Measurements from ENCODE around the gene LRRK2. TPM values are rescaled to one million over a fixed set of nuclear protein-coding genes. Genes with fewer than 3 reads are reported as not detected.

The LRRK2 gene
- total and polyA plus RNA-seq, 2 experiments from 2014 or later, result 0.24 TPM; not detected in 1

DNA sequence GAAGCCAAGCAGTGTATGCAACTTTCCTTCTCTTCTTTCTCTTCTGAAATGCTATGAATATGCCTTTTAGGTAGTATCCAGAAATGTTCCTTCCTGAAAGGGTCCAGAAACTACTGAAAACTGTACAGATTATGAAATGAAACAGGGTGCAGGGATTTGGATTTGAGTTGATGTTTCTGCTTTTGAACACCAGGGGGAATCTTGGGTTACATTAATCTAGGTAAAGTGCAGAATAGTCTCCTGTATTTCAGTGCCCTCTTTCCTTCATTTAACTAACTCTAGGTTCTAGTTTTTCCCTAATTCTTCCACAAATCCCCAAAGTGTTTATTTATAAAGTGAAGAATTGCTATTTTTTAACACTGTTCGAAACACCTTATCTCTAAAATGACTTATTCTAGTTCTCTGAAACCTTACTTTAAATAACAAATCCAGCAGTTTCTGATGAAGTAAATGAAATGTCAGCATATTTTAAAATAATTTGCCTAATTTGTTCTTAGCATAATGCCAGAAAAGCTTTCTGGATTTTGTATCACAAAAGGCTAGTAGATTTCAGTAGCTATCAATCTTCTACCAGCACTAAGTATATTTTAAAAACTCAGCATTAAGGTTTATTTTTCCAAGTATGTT, 111.9 kb downstream of the LRRK2 start:
- ATAC-seq, result peak; percentile 54
- H3K4me1 Mint-ChIP-seq, result no peaks in the 10 kb centered on the region
- no peaks in the 10 kb centered on the region for H3K36me3 ChIP-seq (ENCODE audit: insufficient read depth)
- H3K4me3 Mint-ChIP-seq, result no peak overlapping the region
- H3K4me3 ChIP-seq, result no peak overlapping the region
- H3K9me3 Mint-ChIP-seq, result no peaks in the 10 kb centered on the region
- H3K27ac Mint-ChIP-seq, result no peak overlapping the region
- no peaks in the 10 kb centered on the region for H3K9me2 ChIP-seq (ENCODE audit: insufficient read depth)
- H2AFZ ChIP-seq, result peak overlapping the region; percentile 29; the same call in 1 of the 2 replicates
- peak; percentile 43 for DNase-seq (ENCODE audit: low spot score)
- H3K4me1 ChIP-seq (ENCODE audit: insufficient read depth), result no peaks in the 10 kb centered on the region
- no peak overlapping the region for H3K27ac ChIP-seq (ENCODE audit: low read depth)
- H4K20me1 ChIP-seq (replicated peaks; ENCODE audit: insufficient read depth), result no peaks in the 10 kb centered on the region
- peaks cover 2% of the 10 kb centered on the region for H3K27me3 Mint-ChIP-seq (ENCODE audit: insufficient read depth, low read depth, poor library complexity)
- TF ChIP-seq, protein P1, sequence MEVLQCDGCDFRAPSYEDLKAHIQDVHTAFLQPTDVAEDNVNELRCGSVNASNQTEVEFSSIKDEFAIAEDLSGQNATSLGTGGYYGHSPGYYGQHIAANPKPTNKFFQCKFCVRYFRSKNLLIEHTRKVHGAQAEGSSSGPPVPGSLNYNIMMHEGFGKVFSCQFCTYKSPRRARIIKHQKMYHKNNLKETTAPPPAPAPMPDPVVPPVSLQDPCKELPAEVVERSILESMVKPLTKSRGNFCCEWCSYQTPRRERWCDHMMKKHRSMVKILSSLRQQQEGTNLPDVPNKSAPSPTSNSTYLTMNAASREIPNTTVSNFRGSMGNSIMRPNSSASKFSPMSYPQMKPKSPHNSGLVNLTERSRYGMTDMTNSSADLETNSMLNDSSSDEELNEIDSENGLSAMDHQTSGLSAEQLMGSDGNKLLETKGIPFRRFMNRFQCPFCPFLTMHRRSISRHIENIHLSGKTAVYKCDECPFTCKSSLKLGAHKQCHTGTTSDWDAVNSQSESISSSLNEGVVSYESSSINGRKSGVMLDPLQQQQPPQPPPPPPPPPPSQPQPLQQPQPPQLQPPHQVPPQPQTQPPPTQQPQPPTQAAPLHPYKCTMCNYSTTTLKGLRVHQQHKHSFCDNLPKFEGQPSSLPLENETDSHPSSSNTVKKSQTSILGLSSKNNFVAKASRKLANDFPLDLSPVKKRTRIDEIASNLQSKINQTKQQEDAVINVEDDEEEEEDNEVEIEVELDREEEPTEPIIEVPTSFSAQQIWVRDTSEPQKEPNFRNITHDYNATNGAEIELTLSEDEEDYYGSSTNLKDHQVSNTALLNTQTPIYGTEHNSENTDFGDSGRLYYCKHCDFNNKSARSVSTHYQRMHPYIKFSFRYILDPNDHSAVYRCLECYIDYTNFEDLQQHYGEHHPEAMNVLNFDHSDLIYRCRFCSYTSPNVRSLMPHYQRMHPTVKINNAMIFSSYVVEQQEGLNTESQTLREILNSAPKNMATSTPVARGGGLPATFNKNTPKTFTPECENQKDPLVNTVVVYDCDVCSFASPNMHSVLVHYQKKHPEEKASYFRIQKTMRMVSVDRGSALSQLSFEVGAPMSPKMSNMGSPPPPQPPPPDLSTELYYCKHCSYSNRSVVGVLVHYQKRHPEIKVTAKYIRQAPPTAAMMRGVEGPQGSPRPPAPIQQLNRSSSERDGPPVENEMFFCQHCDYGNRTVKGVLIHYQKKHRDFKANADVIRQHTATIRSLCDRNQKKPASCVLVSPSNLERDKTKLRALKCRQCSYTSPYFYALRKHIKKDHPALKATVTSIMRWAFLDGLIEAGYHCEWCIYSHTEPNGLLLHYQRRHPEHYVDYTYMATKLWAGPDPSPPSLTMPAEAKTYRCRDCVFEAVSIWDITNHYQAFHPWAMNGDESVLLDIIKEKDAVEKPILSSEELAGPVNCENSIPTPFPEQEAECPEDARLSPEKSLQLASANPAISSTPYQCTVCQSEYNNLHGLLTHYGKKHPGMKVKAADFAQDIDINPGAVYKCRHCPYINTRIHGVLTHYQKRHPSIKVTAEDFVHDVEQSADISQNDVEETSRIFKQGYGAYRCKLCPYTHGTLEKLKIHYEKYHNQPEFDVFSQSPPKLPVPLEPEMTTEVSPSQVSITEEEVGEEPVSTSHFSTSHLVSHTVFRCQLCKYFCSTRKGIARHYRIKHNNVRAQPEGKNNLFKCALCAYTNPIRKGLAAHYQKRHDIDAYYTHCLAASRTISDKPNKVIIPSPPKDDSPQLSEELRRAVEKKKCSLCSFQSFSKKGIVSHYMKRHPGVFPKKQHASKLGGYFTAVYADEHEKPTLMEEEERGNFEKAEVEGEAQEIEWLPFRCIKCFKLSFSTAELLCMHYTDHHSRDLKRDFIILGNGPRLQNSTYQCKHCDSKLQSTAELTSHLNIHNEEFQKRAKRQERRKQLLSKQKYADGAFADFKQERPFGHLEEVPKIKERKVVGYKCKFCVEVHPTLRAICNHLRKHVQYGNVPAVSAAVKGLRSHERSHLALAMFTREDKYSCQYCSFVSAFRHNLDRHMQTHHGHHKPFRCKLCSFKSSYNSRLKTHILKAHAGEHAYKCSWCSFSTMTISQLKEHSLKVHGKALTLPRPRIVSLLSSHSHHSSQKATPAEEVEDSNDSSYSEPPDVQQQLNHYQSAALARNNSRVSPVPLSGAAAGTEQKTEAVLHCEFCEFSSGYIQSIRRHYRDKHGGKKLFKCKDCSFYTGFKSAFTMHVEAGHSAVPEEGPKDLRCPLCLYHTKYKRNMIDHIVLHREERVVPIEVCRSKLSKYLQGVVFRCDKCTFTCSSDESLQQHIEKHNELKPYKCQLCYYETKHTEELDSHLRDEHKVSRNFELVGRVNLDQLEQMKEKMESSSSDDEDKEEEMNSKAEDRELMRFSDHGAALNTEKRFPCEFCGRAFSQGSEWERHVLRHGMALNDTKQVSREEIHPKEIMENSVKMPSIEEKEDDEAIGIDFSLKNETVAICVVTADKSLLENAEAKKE (CRISPR knock-in tag; IDR thresholded peaks at IDR 0.05), result no peak
- TF ChIP-seq, protein P2, sequence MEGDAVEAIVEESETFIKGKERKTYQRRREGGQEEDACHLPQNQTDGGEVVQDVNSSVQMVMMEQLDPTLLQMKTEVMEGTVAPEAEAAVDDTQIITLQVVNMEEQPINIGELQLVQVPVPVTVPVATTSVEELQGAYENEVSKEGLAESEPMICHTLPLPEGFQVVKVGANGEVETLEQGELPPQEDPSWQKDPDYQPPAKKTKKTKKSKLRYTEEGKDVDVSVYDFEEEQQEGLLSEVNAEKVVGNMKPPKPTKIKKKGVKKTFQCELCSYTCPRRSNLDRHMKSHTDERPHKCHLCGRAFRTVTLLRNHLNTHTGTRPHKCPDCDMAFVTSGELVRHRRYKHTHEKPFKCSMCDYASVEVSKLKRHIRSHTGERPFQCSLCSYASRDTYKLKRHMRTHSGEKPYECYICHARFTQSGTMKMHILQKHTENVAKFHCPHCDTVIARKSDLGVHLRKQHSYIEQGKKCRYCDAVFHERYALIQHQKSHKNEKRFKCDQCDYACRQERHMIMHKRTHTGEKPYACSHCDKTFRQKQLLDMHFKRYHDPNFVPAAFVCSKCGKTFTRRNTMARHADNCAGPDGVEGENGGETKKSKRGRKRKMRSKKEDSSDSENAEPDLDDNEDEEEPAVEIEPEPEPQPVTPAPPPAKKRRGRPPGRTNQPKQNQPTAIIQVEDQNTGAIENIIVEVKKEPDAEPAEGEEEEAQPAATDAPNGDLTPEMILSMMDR (conservative IDR thresholded peaks at IDR 0.05; ENCODE audit: low read depth in 2 of 2), result peak; percentile 49 to 70
- H3K79me2 ChIP-seq (replicated peaks; ENCODE audit: insufficient read depth), result no peaks in the 10 kb centered on the region
- no peaks in the 10 kb centered on the region for H3K27me3 ChIP-seq (ENCODE audit: insufficient read depth)
- H3K36me3 Mint-ChIP-seq (ENCODE audit: low read depth), result no peaks in the 10 kb centered on the region
- H3K4me2 ChIP-seq, result no peak overlapping the region
- no peaks in the 10 kb centered on the region for H3F3A ChIP-seq (replicated peaks; ENCODE audit: low read depth)

DNA sequence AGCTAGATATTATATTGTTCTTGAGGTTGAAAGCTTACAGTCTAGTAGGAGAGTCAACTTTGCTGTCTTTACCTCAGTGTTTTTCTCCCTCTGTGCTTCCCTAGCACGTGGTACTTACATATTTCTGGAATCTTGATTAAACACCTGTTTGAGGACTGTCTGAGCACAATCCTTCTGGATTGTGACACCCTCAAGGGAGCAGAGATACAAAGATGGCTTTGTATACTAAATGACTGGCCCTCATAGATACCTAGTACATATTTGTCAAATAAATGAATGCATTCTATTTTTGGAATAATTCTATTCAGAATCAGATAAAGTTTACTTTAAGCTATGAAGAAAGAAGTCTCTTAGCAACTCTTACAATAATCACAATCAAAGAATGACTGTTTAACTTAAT, 113.3 kb downstream of the LRRK2 start:
- no peaks in the 10 kb centered on the region for H3K4me1 ChIP-seq (ENCODE audit: insufficient read depth)
- Mint-ChIP-seq H3K36me3 (ENCODE audit: low read depth) (no peaks in the 10 kb centered on the region), H3K27me3 (ENCODE audit: insufficient read depth, low read depth, poor library complexity) (peaks cover 2% of the 10 kb centered on the region), H3K4me3 (no peak overlapping the region), H3K9me3 (no peaks in the 10 kb centered on the region), H3K27ac (no peak overlapping the region), H3K4me1 (no peaks in the 10 kb centered on the region)
- H2AFZ ChIP-seq, result no peak overlapping the region
- DNase-seq (ENCODE audit: low spot score), result no peak
- no peak for ATAC-seq
- no peaks in the 10 kb centered on the region for H3K36me3 ChIP-seq (ENCODE audit: insufficient read depth)
- H3K79me2 ChIP-seq (replicated peaks; ENCODE audit: insufficient read depth), result no peaks in the 10 kb centered on the region
- no peaks in the 10 kb centered on the region for H3F3A ChIP-seq (replicated peaks; ENCODE audit: low read depth)
- H3K4me2 ChIP-seq, result no peak overlapping the region
- no peak overlapping the region for H3K27ac ChIP-seq (ENCODE audit: low read depth)
- no peaks in the 10 kb centered on the region for H4K20me1 ChIP-seq (replicated peaks; ENCODE audit: insufficient read depth)
- no peak overlapping the region for H3K4me3 ChIP-seq
- H3K9me2 ChIP-seq (ENCODE audit: insufficient read depth), result no peaks in the 10 kb centered on the region
- H3K27me3 ChIP-seq (ENCODE audit: insufficient read depth), result no peaks in the 10 kb centered on the region
- TF ChIP-seq NANOG (IDR thresholded peaks at IDR 0.05; ENCODE audit: borderline replicate concordance) (no peak), STAT1 (IDR thresholded peaks at IDR 0.05; ENCODE audit: unreplicated experiment) (no peak), ZNF114 (CRISPR knock-in tag; IDR thresholded peaks at IDR 0.05) (no peak)

Data from GM23338 (cell line).